ENCODE data around the gene WHRN.

The WHRN gene

DNA sequence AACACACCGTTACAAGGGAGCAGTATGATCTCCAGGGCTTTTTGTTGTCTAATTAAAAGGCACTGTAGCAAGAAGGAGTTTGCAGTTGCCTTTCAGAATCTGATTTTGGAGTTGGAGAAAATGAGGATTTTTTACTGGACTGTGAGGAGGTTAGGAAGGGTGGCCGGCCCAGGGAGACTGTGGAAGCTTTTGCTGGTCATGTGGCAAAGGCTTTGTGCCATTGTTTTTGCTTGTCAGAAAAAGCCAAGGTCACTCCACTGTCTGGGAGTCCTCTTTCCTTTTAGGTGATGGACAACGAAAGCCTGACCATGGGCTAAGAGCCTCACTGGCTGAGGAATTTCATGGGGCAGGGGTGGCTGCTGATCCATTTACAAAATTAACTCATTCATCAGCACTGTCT, 10.3 kb upstream of the WHRN start:
- DNase-seq (ENCODE audit: insufficient read length, low spot score), result no peak
- FAIRE-seq, result no peak

DNA sequence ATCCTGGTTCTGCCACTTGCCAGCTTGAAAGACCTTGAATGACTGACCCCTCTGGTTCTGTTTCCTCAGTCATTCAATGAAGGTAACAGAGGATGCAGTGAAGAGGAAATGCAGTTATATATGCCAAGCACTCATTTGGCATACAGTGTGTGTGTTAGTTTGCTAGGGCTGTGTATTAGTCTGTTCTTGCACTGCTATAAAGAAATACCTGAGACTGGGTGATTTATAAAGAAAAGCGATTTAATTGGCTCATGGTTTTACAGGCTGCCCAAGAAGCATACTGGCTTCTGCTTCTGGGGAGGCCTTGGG, 8.6 kb upstream of the WHRN start:
- DNase-seq (ENCODE audit: insufficient read length, low spot score) (no peak), FAIRE-seq (no peak)

DNA sequence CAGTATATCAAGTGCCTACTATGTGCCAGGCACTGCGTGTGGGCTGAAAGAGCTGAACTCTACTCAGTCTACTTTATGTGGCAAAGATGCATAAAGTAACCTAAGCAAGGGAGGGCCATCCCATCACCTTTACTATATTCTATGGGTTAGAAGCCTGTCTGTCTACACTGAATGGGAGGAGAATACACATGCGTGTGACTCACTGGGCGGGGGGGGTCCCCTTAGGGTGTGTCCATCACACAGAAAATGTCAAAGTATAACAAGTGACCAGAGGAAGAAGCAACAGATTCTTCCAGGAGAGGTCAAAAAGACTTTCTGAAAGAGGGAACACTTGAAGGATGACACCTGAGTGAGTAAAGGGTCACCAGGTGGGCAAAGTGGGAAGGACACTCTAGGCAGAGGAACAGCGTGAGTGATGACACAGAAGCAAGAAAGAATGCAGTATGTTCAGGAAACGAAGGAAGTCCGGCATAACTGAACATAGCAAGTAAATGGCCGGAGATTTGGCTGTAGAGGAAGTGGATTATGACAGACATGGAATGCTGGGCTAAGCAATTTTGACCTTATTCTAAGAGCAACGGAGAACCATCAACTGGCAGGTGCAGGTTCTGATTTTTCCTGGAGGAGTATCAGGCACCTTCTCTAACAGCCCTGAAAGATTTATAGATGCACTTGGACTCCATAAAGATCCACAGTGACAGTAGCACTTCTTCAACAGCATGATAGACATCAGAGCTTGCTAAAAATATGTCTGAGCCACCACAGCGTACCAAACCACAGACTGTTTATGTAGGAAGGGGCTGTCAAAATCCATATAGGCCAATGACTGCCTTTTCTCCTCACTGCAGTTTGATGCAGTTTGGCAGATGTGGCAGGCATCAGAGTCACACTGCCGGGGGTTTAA, 8.0 kb upstream of the WHRN start:
- FAIRE-seq (no peak), DNase-seq (ENCODE audit: insufficient read length, low spot score) (no peak)

DNA sequence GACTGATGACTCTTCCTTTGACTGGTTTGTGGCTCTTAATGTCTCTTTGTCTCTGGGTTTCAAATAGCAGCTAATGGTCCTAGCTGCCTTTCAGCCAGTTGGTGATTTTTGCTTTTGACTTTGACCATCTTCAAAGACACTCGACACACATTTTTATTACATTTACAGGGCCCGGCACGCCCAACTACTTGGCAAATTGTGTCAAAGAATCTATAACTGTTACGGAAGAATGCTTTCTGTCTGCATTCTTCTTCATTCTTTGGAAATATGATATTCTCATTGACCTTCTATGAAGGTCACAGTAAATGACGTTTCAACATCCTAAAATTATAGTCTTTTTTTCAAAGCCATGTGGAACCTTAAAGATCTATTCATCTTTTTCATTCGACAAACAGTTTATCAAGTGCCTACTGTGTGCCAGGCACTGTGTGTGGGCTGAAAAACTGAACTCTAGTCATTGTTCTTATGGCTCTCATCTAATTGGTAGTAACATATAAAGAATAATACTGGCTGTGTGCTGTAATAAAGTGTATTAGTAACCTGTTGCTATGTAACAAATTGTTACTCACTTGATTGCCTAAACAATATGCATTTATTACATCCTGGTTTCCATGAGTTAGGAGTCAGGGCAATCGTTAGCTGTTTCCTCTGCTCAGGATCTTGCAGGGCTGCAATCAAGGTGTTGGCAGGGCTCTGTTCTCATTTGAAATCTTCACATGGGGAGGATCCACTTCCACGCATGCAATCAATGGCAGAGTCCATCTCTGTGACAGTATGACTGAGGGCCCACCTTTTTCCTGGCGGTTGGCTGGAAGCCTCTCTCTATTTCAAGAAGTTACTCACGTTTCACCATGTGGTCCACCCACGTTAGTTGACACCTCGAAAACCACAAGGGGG, 7.0 kb upstream of the WHRN start:
- DNase-seq (ENCODE audit: insufficient read length, low spot score) (no peak), FAIRE-seq (no peak)

DNA sequence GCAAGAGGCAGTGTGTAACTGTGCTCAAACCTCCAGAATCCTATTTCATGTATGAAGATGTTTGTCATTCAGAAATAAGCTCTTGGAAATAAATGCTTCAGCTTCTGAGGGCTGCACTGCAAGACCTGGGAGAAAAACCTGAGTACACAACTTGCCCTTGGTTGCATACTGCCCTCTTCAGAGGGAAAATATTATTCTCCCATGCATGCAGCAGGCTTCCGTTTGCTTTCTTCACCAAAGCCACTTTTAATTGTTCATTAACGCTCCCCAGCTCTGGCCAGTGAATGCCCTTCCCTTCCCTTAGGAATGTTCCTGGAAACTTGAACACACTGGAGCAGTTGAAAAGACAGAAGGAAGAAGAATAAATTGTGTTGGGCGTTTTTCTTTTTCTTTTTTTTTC, 2.5 kb upstream of the WHRN start:
- DNase-seq (ENCODE audit: insufficient read length, low spot score) (no peak), FAIRE-seq (no peak)

DNA sequence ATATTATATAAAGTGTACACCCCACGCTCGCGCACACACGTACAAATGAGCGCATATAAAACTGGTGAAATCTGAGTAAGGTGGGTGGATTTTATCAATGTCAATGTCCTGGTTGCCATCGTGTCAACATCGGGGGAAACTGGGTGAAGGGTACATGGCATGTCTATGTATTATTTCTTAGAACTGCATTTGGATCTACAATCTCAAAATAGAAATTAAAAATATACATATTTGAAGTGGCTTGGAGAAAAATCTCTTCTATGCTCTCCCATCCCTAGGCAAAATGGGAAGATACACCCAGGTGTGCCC, 763 bp upstream of the WHRN start:
- FAIRE-seq, result no peak
- no peak for DNase-seq (ENCODE audit: insufficient read length, low spot score)

DNA sequence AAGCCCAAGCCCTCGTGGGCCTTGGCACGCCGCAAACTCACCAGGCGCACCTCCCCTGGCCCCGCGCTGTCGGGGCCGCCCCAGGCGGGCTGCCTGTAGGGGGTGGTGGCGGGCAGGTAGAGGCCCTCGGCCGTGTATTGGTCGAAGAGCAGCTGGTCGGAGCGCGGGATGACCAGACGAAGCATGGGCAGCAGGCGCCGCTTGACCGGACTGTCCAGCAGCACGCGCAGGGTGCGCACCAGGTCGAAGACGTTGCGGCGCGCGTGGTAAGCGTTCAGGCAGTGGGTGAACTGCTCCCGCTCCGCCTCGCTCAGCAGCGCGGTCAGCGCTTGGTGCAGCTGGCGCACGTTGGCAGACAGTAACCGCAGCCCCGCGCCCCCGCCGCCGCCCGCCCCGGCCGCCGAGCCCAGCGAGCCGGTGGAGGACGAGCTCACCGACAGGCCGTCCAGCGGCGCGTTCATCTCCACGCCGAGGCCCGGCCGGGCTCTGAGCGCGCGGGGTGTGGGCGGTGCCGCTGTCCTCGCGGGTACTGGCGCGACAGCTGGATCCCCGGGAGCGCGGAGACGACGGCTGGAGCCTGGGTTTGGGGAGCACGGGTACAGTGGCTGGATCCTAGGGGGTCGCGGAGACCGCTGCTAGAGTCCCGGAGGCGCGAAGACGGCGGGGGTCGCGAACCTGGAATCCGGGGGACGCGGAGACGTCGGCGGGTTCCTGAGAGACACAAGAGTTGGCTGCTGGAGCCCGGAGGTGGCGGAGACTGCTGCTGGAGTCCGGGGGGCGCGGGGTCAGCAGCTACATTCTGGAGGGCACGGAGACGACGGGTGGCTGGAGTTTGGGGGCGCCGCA, 709 bp downstream of the WHRN start:
- FAIRE-seq, result no peak
- no peak for DNase-seq (ENCODE audit: insufficient read length, low spot score)

DNA sequence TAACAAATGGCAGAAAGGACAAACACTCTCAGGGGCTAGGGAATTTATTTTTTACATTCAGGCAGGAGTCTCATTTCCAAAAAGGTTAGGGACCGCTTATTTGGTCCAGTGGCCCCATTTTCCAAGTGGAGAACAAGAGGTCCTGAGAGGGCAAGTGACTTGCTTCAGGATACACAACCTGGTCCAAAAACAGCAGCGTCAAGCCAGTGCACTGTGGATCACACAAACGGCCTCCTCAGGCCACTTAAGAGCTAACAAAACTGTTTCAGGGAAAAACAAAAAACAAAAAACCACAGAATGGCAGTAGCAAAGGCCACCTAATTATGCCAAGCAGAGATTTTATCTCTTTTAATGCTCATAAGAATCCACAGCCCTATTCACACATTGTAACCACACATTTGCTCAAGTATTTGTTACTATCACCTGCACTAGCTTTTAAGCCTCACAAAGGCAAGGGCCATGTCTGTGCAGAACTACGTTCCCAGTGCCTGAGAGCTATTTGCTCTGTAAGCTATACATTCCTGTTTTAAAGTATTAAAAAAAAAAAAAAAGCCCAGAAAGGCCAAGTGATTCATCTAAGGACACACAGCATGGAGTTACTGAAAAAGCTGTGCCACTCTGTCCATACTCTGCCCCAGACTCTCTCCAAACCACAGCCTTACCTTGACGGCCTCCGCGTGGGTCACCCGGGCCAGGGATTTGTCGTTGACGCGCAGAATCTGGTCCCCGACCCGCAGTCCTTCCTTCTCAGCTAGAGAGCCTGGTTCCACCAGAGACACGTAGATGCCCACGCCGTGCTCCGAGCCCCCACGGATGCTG, 1.5 kb downstream of the WHRN start:
- DNase-seq (ENCODE audit: insufficient read length, low spot score) (no peak), FAIRE-seq (no peak)

DNA sequence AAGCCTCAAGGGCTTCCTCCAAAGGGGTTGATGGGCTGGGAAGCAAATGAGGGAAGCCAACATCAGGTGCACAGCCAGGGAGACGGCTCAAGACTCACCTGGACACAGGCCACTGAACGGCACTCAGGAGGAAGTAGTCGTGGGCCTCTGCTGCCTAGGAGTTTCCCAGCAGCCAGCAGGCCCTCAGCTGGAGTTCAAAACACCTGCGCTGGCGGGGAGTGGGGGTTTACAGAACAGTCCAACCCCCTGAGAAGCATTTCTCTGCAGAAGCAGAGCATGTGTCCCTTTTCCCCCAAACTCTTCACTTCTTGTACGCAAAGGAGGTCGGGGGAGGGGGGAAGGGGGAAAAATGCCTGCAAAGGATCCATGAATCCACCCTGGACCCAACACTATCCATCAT, 2.3 kb downstream of the WHRN start:
- no peak for DNase-seq (ENCODE audit: insufficient read length, low spot score)
- no peak for FAIRE-seq

DNA sequence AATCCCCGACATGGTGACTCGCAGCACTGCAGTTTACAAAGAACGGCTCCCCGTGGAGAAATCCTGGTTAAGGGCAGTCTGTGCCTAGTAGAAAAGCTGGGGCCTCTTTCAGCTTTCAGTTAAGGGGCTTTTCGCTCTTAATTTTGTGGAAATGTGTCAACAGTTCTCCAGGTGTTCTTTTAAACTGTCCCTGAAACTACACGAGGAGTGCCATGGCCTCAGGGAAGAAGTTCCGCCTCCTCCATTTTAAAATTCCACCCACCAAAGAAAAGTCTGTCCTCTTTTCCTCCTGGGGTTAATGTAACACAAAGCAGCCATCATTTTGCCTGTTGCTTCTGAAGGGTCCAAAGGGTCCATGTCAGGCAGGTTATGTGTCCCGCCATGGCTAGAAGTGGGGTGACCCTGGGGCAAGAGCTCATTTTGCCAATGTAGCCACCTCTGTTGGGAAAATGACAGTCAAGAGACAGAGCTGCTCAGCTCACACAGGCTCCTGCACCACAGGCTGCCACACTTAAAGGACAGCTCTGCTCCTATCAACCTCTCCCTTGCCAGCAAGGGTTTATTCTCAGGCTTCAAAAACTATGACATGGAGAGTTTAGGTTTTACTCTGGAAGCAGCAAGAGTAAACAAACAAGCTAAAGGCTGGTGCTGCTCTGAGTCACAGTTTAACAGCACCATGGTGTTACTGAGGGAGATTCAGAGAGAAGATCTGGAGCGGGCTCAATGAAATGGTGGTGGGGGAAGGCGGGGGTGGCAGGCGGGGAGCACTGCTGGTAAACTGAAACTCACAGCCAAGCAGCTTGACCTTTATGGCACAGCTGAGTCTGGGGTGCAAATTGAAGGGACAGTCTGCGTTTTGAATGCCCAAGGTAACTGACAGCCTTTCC, 3.2 kb downstream of the WHRN start:
- DNase-seq (ENCODE audit: insufficient read length, low spot score) (no peak), FAIRE-seq (no peak)

DNA sequence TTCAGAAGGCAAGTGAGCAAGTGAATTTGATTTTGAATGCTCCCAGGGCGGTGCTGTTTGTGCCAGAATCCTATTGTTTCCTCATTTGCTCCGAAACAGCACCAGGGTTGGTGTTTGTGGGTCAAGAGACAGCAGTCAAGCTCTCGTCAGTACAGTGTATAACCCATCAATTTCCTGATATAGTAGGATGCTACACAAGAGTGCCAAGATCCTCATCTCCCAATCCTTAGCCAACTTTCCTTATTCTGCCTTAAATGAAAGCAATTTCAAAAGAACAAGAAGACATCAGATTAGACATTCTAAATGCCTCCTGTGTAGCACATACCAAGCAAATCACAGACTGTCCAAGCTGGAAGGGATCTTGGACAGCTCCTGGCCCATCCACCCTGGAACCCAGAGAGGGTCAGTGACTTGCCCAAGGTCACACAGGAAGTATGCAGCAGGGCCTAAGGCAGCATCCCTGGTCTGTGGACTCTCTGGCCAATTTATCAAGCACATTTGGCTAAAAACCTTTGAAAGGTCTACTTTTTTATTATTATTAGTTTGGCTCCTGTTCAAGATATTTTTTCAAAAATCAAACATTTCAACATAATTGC, 4.5 kb downstream of the WHRN start:
- DNase-seq (ENCODE audit: insufficient read length, low spot score) (no peak), FAIRE-seq (no peak)

DNA sequence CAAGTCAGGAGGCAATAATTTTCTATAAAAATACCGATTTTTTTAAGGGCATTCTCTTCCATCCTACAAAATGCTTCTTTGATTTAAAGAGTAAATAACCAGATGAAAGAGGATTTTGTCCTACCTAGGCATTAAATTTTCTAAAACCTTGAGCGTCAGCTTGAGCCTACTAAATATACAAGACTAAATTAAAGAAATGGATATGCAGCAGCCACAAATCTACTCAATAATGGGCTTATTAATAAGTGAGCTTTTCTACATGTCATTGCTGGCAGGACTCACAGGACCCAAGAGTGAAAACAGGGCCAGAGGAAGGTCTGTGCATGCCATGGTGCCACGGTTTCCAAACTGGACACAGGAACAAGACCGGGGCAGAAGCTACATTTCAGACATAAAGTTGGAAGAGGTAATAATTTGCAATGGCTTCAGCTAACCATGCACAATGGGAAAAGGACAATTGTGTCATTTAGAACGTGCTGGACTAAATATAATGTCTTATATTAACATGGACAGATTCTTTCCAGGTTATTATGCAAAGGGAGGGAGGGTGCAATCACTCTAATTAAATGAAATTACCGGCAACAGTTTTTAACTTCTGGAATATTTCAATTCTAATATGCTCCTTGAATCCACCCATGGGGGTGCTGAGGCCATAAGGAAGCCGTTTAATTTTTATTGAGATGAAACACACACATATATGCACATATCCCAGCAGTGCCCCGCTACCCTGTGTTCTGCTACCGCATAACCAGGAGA, 5.2 kb downstream of the WHRN start:
- FAIRE-seq (no peak), DNase-seq (ENCODE audit: insufficient read length, low spot score) (no peak)

DNA sequence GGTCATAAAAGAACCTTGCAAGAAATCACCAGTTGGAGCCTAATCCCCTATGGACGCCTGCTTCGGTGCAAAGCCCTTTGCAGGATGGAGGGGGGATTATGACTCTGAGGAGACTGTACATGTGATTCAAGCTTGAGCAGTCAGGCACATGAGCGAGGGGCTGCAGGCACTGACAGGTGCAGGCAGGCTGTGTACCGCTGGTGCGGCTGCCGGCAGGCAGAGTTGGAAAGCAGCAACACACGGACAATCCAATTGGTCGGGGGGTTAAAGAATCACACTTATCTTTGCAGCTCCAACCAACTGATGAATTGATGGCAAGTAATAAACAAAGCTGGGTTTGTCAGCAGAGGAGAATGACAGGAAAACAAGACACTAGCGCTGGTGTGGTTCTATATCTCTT, 5.7 kb downstream of the WHRN start:
- DNase-seq (ENCODE audit: insufficient read length, low spot score) (no peak), FAIRE-seq (no peak)

DNA sequence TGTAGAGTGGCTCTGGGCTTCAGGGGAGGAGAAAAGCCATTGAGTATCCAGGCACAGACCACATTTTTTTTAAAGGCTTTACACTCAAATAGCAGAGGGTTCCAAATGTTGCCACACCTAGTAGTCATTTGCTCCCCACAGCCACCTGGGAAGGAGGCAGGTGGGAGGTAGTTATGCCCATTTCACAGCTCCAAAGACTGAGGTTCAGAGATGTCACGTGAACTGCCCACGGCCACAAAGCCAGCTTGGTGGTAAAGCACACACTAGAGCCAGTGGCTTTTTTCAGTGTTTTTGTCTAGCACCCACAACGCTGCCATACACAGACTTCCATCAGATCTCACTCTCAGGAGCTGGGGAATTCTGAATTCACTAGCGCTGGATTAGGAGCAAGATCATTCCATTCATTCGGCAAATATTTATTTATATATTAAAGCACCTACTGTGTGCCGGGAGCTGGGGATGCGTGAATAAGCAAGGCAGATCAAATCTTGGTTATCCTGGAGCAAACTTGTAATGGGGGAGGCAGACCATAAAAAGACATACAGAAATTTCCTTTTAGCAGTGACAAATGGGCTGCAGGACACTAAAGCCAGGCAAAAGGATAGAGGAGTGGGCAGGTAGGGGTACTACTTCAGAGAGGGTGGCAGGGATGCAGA, 7.4 kb downstream of the WHRN start:
- DNase-seq (ENCODE audit: insufficient read length, low spot score) (no peak), FAIRE-seq (no peak)

DNA sequence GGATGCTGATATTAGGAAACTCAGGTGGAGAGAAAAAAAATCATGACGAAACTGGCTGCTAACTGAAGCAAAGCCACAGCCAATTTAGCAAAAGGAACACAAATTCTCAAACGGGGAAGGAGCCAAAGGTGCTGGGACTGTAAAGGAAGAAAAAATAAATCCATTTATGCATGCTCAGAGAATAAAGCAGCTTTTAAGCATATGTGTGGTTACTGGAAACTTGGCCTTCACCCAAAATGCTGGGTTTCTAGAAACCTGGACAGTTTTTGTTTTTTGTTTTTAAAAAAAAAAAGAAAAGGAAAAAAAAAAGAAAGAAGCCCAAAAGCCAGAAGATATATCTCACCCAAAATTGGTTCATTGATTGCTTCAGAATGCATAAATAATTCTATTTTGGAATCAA, 8.0 kb downstream of the WHRN start:
- FAIRE-seq (no peak), DNase-seq (ENCODE audit: insufficient read length, low spot score) (no peak)

DNA sequence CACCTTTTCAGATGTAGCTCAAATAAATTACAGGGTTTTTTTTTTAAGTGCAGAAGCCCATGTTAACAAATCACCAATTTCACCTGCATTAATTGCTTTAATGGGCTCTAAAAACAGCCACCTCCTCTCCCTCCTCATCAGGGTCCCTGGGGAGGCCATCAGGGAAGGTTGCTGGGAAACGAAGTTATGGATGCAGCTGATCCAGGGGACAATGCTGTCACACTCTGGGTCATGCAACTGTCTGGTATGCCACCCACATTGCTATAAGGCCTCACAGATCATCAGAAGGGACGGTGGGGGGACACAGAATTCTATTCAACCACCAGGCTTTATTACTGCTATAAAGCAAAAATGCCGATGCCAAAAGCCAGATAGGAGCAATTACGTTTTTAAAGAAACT, 9.3 kb downstream of the WHRN start:
- DNase-seq (ENCODE audit: insufficient read length, low spot score) (no peak), FAIRE-seq (no peak)

DNA sequence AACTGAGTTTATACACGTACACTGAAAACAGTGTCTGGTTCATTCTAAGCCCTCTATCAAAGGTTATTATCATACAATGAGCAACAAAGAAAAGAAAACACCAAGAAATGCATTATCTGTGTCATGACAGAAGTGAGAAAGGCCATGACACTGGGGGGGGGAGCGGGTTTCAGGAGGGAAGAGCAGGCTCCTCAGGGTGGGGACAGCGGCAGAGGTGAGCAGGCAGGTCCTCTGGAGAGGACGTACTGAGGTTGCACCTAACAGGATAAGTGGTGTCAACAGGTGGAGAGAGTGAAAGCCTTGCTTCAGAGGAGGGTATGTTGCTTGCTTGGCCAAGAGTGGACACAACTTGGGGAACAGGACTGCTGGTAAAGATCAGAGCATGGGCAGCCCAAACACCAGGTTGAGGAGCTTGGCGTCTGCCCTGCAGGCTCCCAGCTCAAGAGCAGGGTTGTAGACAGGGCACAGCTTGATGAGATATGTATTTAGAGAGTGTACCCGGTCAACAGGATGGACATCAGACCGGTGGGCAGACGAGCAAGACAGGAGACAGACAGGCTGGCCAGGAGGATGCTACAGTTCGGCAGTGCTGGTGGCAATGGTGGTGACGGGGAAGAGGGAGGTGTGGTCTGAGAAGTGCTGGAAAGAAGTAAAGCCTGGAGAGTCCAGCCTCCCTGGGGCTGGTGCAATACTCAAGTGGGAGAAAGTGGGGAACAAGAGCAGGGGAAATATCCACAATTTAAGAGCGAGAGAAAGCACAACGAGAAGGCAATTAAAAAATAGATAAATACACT, 10.3 kb downstream of the WHRN start:
- DNase-seq (ENCODE audit: insufficient read length, low spot score) (no peak), FAIRE-seq (no peak)
